Measurements from ENCODE around the gene HYAL4.

The HYAL4 gene, protein sequence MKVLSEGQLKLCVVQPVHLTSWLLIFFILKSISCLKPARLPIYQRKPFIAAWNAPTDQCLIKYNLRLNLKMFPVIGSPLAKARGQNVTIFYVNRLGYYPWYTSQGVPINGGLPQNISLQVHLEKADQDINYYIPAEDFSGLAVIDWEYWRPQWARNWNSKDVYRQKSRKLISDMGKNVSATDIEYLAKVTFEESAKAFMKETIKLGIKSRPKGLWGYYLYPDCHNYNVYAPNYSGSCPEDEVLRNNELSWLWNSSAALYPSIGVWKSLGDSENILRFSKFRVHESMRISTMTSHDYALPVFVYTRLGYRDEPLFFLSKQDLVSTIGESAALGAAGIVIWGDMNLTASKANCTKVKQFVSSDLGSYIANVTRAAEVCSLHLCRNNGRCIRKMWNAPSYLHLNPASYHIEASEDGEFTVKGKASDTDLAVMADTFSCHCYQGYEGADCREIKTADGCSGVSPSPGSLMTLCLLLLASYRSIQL

DNA sequence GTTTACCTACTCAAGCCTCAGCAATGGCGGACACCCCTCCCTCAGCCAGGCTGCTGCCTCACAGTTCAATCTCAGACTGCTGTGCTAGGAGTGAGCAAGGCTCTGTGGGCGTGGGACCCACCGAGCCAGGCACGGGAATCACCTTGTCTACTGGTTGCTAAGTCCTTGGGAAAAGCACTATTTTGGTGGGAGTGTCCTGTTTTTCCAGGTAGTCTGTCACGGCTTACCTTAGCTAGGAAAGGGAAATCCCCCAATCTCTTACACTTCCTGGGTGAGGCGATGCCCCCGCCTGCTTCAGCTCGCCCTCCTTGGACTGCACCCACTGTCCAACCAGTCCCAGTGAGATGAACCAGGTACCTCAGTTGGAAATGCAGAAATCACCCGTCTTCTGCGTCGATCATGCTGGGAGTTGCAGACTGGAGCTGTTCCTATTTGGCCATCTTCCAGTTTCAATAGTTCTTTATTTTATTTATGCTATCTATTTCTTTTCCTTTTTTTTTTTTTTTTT lies at the start of gene HYAL4:
Gene HYAL4, plus strand, starts transcription at position 458 of the 508 bp plus-strand sequence. CDS start 23,105 bp downstream, outside the sequence.
- H3K27ac ChIP-seq = no peak within 1 kb of the TSS
- no peak for TF ChIP-seq ZFX (IDR thresholded peaks at IDR 0.05; ENCODE audit: borderline replicate concordance)
- TF ChIP-seq, protein P1, sequence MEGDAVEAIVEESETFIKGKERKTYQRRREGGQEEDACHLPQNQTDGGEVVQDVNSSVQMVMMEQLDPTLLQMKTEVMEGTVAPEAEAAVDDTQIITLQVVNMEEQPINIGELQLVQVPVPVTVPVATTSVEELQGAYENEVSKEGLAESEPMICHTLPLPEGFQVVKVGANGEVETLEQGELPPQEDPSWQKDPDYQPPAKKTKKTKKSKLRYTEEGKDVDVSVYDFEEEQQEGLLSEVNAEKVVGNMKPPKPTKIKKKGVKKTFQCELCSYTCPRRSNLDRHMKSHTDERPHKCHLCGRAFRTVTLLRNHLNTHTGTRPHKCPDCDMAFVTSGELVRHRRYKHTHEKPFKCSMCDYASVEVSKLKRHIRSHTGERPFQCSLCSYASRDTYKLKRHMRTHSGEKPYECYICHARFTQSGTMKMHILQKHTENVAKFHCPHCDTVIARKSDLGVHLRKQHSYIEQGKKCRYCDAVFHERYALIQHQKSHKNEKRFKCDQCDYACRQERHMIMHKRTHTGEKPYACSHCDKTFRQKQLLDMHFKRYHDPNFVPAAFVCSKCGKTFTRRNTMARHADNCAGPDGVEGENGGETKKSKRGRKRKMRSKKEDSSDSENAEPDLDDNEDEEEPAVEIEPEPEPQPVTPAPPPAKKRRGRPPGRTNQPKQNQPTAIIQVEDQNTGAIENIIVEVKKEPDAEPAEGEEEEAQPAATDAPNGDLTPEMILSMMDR (IDR thresholded peaks at IDR 0.05) = no peak

DNA sequence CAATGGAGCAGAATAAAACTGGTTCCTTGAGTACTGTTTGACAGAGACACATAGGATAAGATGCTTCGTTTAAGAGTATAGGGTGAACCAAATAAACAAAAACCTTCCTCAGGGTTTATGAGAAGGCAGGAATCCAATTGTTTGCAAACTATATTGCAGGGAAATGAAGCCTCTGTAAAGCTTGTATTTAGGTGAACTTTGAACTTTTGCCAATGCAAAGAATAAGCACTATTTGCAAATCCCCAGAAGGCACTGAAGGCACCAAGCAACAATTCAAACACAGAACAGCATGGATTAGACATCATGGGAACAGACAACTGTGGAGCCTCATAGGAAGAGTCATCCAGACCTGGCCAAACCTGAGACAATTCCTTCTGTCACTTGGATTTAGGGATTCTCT lies 49.1 kb upstream of the HYAL4 start:
- H3K27ac ChIP-seq = peak overlapping the region; percentile 62
- TF ChIP-seq, protein P1 (IDR thresholded peaks at IDR 0.05) = no peak
- no peak for TF ChIP-seq ZFX (IDR thresholded peaks at IDR 0.05; ENCODE audit: borderline replicate concordance)

DNA sequence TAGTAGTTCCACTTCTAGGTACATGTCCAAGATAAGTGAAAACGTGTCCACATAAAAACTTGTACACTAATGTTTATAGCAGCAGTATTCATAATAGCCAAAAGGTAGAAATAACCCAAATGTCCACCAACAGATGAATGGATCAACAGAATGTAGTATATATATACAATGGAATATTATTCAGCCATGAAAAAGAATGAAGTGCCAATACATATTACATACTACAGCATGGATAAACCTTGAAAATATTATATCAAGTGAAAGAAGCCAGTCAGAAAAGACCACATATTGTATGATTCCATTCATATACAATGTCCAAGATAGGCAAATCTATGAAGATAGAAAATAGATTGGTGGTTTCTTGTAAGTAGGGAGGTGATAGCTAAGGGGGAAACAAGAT lies 48.4 kb upstream of the HYAL4 start:
- peak overlapping the region; percentile 62 for H3K27ac ChIP-seq
- no peak for TF ChIP-seq ZFX (IDR thresholded peaks at IDR 0.05; ENCODE audit: borderline replicate concordance)
- TF ChIP-seq, protein P1 (IDR thresholded peaks at IDR 0.05) = no peak

DNA sequence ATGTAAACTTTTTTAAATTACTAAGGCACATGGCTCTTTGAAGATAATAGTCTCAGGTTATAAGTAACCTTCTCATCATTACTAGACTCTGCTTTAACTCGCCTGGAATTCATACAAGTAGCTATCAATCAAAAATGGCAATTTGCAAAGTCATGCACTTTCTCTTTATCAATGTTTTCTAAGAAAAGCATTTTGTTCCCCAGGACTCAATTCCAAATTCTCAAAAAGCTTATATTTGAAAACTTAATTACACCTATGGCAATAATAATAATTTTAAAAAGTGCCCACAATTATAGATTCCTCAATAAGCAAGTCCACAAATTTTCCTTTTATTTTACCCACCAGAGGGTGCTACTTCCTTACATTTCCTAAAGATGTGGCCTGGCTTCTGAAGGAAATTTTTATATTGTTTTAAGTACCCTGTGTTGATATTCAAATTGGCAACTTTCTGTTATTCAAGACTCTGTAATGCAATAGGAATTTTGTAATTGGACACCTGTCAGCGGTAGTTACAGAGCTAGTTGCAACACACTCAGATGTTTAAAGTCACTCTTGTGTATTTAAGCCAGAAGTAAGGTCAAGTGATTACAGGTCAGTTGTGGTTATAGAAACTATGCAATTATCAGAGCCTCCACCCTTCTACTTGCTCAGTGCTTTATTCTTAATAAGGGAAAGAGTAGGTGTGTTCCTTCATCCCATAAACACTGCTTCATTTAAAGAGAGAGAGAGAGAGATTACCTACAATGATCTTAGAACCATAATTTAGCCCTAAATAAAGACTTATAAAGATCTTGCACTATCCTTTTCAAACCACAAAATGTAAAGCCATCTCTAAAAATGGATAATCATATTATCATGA lies 47.1 kb upstream of the HYAL4 start:
- TF ChIP-seq, protein P1 (IDR thresholded peaks at IDR 0.05) = peak; percentile 83
- TF ChIP-seq ZFX (IDR thresholded peaks at IDR 0.05; ENCODE audit: borderline replicate concordance) = no peak
- peak overlapping the region; percentile 18 for H3K27ac ChIP-seq

DNA sequence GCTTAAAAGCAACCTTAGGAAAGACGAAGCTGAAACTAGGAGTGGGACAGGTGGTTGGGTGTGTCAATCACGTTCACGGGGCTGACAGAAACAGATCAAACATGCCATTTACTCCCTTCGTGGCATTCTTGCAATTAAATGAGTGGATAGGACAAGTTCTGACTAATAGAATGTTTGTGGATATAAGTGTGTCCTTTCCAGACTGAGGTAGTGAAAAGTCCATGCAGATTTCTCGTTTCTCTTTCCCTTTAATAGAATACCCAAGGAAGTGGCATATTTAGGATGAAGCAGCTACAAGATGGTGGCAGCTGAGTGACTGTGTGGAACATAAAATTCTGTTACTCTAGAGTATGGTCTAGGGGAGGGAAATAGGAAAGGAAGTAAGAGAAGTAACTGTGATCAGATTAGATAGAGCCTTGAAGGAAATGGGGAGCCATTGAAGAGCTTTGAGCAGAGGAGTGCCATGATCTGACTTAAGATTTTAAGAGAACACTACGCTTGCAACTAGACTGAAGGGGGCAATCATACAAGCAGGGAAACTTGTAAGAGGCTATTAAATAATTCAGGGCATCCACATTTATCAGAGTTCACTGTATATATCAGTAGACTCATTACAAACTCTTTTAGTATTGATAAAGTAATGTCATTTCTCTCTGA lies 46.3 kb upstream of the HYAL4 start:
- H3K27ac ChIP-seq = peak overlapping the region; percentile 18

DNA sequence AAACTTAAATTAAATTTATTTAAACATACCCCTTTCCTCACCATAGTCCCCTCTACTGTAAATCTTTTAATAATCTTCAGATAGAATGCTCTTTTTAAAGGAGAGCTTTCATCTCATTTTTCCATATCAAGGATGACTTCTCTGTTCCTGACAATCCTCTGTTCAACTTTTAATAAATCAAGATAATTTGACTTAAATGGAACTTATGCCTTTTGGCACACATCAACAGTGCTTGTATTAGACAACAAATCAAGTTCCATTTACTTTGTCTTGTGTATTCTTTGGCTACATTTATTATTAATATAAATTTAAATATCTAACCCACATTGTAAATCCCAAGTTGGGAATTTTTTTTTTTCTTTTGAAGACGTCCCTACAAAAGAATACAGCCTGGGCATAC lies 42.7 kb upstream of the HYAL4 start:
- no peak for TF ChIP-seq ZFX (IDR thresholded peaks at IDR 0.05; ENCODE audit: borderline replicate concordance)
- TF ChIP-seq, protein P1 (IDR thresholded peaks at IDR 0.05) = no peak
- H3K27ac ChIP-seq = no peak overlapping the region

More for the DNA sequence above, 46.3 kb upstream of the HYAL4 start:
- TF ChIP-seq ZFX (IDR thresholded peaks at IDR 0.05; ENCODE audit: borderline replicate concordance) = no peak
- TF ChIP-seq, protein P1 (IDR thresholded peaks at IDR 0.05) = no peak
